Panc1 (cell line): ENCODE results near the gene LILRB2.

Experiments used
- CTCF ChIP-seq: fragments of 450-650 bp; IDR thresholded peaks from 2 replicates; pipeline ENCODE4 v1.5.1; 2017; ENCODE audit warnings: mild to moderate bottlenecking
- POLR2AphosphoS5 ChIP-seq: IDR thresholded peaks from 2 replicates; pipeline ENCODE4 v1.6.1; 2012; ENCODE audit warnings: mild to moderate bottlenecking, low read depth, low read length, moderate library complexity
- REST ChIP-seq, 2 experiments: IDR thresholded peaks; 2 replicates each; pipeline ENCODE4 v1.6.1; 2011 to 2012; ENCODE audit warnings: low read depth in 2 of 2, control low read depth in 1 of 2, low read length in 1 of 2, mild to moderate bottlenecking in 1 of 2, moderate library complexity in 1 of 2; ENCODE audit not compliant: insufficient read depth in 1 of 2
- SIN3A ChIP-seq: IDR thresholded peaks from 2 replicates; pipeline ENCODE4 v1.6.1; 2012; ENCODE audit warnings: low read depth, mild to moderate bottlenecking, low read length, moderate library complexity, borderline replicate concordance; ENCODE audit not compliant: insufficient read depth
- TCF7L2 ChIP-seq: IDR thresholded peaks from 2 replicates; pipeline ENCODE4 v1.6.1; 2011; ENCODE audit warnings: mild to moderate bottlenecking, low read depth, low read length, inconsistent platforms

- TF ChIP-seq CTCF (no peak), POLR2AphosphoS5 (no peak), REST (IDR thresholded peaks at IDR 0.05; ENCODE audit: insufficient read depth in 1 of 2, low read depth in 2 of 2, low read length in 1 of 2) (no peak), TCF7L2 (no peak), SIN3A (no peak)
Observed at GRCh38 chr19:54256250-54257115, 24.4 kb downstream of the LILRB2 start.
